ENCODE data around the gene DPP10.

Gene DPP10

DNA sequence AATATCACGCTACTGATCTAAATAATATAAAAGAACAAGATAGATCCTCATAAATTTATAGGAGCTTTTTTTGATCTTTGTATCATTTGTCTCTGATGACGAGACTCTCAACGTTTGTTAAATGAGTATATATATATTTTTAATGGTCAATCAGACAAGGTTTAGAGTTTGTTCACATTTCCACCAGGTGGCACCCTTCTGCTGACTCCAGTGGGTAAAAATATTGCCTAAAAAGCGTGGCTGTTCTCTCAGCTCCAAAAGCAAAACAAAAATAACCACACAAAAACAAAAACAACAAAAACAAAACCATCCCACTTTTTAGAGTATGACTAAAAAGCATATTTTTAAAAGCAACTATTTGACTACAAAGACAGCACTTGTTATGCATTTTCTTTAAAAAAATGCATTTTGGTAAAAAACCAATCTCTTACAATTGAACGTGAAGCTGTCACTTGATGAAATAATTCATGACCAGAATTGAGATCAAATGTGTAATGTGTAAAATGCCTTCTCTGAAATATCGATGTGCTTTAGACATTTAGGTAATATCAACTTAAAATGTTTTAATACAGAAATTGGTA, 723.2 kb downstream of the DPP10 start:
- DNase-seq, result no peak

- no peak for DNase-seq
Observed at GRCh38 chr2:115168457-115168856, 726.0 kb downstream of the DPP10 start.

DNA sequence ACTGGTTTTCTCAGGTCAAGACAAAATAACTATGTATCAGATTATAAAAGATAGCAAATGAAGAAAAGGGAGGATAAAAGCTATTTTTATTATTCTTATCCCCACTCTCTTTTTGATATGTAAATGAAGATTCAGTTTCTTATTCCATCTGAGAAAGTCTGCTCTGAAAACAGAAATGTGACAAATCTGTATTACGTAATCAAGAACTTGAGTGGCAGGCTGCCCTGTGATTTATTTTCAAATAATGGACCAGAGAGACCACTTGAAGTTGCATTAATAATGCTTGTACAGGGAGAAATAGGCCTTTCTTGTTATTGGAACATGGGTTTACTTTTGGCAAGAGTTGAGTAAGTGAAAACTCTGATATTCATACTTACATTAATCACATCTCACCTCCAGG, 727.4 kb downstream of the DPP10 start:
- DNase-seq, result no peak

DNA sequence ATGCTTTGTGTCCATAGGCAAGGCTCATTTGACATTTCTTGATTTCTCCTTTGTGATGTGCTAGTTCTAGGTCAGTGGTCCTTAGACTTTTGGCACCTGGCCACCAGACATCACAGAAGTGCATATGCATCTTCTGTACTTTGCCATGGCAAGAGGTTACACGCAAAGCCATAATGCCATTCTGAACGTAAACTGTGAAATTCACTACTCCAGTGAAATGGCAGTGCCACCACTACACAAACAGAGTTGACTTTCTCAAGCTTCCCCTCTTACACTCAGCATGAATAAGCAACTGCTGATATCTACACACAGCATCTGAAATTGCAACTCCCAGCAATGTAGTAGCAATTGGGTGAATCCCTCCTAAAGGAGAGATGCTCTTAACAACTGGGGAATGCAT, 729.3 kb downstream of the DPP10 start:
- no peak for DNase-seq

- DNase-seq, result no peak
Observed at GRCh38 chr2:115174651-115175050, 732.2 kb downstream of the DPP10 start.

DNA sequence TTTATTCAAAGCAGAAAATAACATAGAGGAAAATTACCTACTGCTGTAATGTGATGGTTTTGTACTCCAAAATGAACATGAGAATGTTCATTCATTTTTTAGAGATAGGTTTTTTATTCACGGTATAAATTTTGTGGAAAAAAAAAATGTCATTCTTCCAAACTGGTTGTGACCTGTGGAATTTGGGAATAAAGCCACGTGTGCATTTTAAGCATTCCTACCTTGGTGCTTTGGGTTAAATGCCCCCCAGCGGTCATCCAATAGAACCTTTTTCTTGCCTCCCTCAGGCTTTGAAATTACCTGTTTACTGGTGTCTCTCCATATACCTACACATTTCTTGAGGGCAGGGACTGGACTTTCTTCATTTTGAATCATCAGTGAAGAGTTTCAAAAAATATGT, 740.7 kb downstream of the DPP10 start:
- no peak for DNase-seq

GRCh38 chr2:115190459-115190858, 748.0 kb downstream of the DPP10 start:
- DNase-seq, result no peak

DNA sequence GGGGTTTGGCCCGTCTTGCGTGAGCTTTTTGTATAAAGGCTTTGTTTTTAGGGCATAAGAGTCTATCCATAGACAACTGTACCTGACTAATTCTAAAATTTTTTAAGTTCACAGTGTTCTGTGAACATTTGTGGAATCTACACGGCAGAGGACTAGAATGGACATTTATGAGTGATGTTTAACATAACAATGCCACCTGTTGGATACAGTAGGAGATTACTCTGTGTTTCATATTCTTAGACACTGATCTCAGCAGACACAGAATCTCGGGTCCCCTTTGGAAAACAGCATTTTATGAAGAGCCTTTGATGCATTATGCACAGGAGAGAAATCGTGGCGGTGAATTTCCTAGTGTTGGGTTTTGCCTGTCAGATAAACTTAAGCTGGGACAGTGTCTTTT, 752.2 kb downstream of the DPP10 start:
- no peak for DNase-seq

DNA sequence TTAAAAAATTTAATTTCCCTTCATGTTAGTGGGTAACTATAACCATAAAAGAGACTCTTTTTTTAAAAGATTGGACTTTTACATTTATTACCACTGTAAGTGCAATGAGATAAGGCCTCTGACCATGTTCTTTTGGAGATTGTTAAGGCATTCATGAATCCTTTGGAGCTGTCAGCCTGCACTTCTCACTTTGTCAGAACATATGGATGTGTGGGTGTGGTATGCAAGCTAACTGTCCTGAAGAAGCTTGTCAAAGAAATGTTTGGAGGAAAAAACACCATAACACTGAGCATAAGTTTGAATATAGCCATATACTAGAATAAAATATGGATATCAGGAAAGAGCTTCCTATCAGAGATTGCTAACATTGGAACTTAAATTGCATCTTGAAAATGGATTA, 754.1 kb downstream of the DPP10 start:
- no peak for DNase-seq

DNA sequence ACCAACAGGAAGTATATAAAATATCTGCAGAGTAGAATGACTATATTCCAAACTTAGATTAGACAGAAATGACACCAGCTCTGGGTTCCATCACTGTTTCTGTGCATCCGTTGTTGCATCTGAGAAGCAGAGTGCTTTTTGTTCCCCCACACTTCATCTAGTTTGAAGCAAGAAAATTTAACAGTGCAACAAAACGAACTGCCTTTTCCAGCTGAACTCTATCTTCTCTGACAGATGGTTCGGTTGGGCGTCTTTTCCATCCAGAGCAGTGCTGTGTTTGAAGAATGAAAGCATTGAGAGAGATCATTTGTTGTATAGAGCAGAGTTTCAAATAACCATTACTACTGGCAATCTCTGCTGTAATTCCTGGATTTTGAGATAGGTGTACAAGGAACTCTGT, 757.5 kb downstream of the DPP10 start:
- no peak for DNase-seq

- no peak for DNase-seq
Observed at GRCh38 chr2:115201386-115201785, 758.9 kb downstream of the DPP10 start.

DNA sequence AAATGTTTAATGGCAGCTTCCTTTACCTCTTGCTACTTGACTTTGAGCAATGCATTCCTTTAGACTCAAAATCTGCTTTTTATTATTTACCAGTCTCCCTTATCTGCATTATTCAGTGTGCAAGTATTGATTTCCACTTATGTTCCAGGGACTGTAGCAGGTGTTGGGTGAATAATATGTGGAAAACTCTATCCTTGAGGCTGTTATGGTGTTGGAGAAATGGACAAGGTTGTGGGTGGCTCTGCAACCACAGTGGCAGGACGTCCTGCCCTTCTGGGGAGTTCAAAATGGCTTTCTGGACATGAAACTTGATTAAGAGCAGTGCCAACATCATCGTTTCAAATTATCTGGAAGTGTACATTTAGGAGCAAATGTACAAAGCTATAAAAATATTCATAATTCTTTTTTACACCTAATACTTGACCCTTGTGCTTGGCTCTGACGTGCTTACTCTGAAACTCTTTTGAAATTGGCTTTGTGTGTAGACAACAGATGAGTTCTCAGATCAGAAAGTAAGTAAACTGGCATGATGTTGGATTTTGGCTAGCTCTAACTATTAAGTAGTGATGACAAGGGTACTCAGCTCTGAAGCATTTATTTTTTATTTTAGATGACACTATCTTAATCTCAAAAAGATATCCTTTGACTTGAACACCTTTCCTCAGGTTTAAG, 766.2 kb downstream of the DPP10 start:
- no peak for DNase-seq

- no peak for DNase-seq
Observed at GRCh38 chr2:115214050-115214449, 771.6 kb downstream of the DPP10 start.

- DNase-seq, result no peak
Observed at GRCh38 chr2:115219296-115219695, 776.9 kb downstream of the DPP10 start.

- DNase-seq, result no peak
Observed at GRCh38 chr2:115234186-115234585, 791.7 kb downstream of the DPP10 start.

DNA sequence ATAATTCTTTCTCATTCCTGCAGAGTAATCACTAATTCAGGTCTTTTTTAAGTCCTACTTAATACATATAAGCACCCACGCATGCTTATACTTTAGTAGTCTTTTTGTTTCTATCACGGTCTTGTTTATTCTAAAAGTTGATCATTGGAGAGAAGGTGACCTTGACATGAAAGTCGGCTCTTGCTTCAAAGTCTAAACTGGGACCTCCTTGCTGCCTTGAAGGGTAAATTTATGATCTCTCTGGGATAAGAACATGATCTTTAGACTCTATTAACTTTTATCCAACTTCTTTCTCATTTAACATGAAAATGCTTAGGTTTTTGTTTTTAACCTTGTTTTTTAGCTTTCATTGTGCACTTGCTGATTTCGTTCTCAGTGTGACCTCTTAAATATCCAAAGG, 792.3 kb downstream of the DPP10 start:
- DNase-seq, result no peak

DNA sequence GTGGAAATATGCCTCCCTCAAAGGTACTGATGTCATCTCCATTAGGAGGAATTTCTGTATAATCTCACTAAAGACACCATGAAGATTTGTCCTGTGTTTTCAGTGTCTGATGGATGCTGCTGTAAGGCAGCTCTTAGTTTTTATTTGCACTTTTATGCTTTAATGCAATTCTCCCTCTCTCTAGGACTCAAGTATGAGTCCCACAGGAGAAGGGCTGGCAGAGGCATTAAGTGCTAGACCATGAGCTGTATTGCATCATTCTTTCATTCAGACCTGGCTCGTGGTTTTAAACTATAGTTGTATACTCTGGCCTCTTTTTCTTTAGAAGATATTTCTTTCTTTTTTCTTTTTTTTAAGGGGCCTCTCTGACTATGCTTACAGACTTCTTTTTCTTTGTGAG, 805.6 kb downstream of the DPP10 start:
- no peak for DNase-seq

- no peak for DNase-seq
Observed at GRCh38 chr2:115277366-115277765, 834.9 kb downstream of the DPP10 start.

DNA sequence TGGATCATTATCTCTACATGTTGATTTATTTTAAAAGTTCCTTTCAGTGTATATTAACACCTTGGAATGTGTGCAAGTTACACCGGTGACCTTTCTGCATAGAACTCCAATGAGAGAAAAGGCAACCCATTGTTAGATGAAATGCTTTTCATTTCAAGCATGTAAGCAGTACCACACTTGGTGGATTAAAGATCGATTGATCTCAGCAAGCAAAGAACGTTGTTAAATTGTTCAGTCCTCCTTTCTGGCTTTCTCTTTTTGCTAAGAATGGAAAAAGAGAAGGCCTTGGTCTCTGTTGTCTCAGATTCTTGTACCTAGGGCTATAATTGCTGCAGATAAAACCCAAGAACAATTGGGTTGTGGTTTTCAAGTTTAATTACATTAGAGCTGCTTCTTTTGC, 843.0 kb downstream of the DPP10 start:
- no peak for DNase-seq

DNA sequence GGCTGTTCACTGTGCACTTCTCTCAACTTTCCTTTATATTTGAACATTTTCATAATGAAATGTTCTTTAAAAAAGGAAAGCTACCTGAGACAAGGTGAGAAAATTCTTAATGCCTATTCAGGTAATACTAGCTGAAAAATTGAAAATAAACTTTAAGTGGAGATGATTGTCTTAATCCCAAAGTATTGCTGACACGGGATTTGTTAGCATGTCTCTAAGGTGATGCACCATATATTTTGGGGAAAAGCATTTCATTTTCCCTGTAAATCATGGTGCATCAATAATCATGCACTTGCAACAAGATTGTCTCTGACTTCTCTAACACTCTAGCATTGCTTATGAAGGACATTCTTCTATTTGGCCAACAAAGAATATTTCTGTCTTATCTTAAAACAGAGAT, 848.0 kb downstream of the DPP10 start:
- DNase-seq, result no peak

- DNase-seq, result no peak
Observed at GRCh38 chr2:115292742-115293141, 850.3 kb downstream of the DPP10 start.

DNA sequence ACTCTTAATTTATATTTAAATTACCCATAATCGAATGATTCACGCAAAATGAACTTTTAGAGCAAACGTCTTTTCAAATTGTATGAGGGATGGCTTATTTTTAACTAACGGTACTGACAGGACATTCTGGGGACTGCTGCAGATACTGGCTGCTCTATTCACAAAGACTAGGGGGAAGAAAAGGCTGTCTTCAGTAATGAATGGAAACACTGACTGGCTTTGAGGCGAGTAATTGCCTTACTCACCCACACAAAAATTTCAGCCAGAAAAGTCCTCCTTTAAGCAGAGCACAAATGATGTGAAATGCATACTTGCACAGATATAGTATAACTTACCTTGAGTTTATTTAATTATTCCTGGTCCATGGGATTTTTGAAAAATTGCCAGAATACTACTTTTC, 852.6 kb downstream of the DPP10 start:
- DNase-seq, result no peak

DNA sequence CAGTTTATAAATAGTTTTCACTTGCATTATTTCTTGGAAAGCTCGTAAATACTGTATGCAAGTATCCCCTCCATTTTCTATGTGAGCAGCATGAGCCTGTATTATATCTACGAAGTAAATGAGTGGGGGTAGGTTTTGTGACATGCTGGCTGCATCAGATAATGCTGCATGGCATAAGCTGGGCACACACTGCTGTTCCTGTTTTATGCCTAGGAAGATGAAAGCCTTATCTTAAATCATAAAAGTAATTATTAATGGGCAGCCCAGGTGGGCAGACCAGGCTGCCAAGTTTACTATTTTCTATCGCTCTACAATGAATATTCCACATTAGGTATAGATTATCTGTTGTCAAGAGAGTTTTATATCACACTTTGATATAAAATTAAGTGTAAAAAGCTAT, 854.6 kb downstream of the DPP10 start:
- no peak for DNase-seq

GRCh38 chr2:115299199-115299598, 856.8 kb downstream of the DPP10 start:
- DNase-seq, result no peak

DNA sequence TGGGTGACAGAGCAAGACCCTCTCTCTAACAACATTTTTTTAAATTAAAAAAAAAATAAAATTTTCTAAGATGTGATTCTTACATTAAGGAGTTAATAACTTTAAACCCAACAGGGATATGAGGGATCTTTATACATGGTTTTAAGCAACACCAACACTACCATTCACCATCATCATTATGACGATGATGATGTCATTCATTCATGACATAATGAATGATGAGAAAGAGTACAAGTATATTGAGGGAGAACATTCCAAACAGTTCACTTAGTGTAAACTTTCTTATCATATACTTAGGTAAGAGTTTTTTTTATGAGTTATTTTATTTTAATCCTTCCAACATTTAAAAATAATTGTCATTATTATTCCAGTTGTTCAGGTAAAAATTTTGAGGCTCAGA, 863.3 kb downstream of the DPP10 start:
- DNase-seq, result no peak
